ENCODE data around the gene FCGR1A.
"Not testable (repeated sequence)": the region's sequence is repeated elsewhere in the genome, so short reads cannot be mapped to it uniquely, and the experiment has no call there.

The FCGR1A gene

DNA sequence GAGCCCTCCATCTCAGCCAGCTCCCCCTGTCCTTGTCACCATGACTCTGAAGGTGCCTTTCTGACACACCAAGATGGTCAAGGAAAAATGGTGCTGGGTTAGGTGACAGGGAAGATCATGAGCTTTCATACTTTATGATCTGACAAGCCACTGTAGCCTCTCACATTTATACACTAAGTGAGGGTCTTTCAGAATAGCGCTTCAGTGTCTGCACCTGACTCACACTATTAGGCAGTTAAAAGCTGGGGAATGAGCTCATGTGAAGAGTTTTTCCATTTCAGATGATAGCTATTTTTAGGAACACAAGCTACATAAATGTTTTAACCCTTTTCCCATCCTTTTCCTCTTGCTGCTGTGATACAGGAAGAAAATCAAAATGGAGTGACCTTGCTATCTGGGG is 4.2 kb upstream of the FCGR1A start:
- DNase-seq = not testable (repeated sequence)

DNA sequence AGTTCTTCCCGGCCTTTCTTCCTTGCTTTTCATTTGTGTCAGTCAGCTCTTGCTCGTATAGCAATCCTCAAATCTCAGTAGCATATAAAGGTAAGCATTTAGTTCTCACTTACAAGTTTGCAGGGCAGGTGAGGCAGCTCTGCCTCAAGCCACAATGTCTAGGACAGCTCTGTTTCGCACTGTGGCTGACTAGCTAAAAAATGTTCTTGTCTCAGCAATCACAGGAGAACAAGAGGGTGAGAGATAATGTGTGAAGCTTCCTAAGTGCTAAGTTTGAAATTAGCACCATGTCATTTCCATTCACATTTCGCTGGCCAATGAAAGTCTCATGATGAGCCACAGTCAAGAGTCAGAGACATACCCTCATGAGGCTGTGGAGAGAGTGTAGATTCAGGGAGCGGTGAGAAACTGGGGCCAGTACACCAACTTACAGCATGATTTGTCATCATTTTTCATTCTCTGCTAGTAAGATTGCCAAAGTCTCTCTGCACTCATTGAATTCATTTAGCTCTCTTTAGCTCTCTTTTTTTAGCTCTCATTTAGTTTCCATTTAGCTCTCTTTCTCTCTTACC is 995 bp upstream of the FCGR1A start:
- not testable (repeated sequence) for DNase-seq

- not testable (repeated sequence) for DNase-seq
These were observed 795 bp downstream of the FCGR1A start for GRCh38 chr1:149783289-149783688.

- not testable (repeated sequence) for DNase-seq
These were observed 1.4 kb downstream of the FCGR1A start for GRCh38 chr1:149783868-149784267.

GRCh38 chr1:149787688-149788451 is 5.4 kb downstream of the FCGR1A start:
- DNase-seq = not testable (repeated sequence)

DNA sequence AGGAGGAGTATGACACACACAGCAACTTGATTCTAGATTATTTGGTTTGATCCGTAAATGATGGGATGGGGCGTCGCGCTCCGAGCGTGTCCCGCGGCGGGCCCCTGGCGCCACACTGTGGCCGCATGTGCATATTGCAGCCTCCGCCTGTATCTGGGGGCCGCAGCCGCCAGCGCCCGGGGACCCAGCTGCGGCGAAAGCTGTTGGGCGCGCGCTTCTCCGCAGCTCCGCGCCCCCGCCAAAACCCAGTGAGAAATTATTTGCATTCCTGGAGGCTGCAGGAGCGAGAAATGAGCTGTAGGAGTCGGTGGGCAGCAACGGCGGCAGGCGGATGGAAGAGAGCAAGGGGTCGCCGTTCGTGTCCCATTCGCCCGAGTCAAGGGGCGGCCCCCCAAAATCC is 10.0 kb downstream of the FCGR1A start:
- DNase-seq = peak; percentile 7

- peak; percentile 41 for DNase-seq
These were observed 10.5 kb downstream of the FCGR1A start for GRCh38 chr1:149792912-149793515.

GRCh38 chr1:149793885-149794284 is 11.4 kb downstream of the FCGR1A start:
- DNase-seq = not testable (repeated sequence)

GRCh38 chr1:149801628-149802027 is 19.1 kb downstream of the FCGR1A start:
- DNase-seq = not testable (repeated sequence)

DNA sequence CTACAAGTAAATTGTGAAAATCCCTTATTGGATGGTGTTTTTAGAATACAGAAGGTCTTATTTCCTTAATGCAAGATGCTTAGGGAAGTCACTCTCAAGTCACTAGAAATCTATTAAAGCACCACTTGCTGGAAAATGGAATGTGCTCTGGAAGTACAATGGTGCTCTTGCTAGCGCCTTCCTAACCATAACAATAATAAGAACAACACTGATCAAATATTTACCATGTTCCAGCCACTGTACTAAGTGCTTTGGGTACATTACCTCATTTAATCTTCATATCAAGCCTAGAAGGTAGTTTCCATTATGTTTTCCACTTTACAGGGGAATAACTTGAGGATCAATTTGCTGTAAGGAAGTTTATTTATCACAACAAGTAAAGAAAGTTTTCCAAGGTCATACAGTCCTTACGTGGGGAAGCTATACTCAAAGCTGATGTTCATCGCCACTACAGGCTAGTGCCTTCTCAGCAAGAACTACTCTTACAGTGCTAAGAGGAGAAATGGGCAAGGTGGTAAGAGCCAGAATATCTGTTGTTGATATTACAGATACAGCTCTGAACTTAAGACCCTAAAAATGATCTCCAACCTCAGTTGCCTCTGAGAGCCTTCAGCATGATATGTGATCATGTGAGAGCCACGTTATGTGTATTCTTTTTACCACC is 22.1 kb downstream of the FCGR1A start:
- DNase-seq = not testable (repeated sequence)

- peak; percentile 2 for DNase-seq
These were observed 28.4 kb downstream of the FCGR1A start for GRCh38 chr1:149810697-149811405.

GRCh38 chr1:149811514-149811889 is 29.0 kb downstream of the FCGR1A start:
- DNase-seq = not testable (repeated sequence)

DNA sequence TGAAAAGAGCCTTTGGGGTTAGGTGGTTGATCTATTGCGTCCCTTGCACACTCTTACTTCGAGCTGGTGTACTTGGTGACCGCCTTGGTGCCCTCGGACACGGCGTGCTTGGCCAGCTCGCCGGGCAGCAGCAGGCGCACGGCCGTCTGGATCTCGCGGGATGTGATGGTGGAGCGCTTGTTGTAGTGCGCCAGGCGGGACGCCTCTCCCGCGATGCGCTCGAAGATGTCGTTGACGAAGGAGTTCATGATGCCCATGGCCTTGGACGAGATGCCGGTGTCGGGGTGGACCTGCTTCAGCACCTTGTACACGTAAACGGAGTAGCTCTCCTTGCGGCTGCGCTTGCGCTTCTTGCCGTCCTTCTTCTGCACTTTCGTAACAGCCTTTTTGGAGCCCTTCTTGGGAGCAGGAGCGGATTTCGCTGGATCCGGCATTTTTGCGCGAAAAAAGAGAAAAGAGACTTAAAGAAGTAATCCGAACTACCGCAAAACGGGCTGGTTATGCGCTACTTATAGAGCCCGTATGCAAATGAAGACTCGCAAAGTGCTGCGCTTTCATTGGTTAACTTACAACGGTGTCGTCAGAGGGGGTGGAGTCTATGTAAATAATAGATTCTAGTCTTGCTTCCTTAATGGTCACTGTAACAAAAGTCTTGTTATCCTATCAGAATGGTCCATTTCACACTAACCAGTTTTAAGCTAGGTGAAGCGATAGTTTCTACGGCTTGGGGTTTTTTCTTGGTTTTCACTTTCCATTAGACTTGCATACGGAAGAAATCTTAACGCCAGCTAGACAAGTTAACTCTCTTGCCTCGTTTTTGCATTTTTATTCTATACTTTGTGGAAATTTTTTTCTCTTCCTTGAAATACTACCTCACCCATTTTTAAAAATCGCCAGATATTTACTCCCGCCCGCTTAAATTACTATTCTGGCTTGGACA is 29.7 kb downstream of the FCGR1A start:
- peak; percentile 79 for DNase-seq

- DNase-seq = peak; percentile 73
These were observed 30.7 kb downstream of the FCGR1A start for GRCh38 chr1:149812893-149813801.

DNA sequence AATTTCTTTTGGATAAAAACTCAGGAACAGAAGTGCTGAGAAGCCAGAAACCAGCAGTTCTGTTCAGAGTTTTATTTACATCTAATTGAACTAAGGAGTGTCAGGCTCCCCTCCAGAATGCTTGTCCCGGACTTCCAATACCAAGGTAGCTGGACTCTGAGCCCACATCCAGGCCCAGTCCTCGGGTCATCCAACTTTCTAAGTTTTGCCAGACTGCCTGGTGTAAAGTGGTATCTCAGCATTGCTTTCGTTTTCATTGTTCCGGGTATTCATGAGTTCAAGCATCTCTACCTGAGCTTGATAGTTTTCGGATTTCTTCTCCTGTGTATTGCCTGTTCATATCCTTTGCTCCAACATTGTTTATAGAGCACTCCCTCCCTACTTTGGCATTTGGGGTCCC is 37.9 kb downstream of the FCGR1A start:
- not testable (repeated sequence) for DNase-seq

DNA sequence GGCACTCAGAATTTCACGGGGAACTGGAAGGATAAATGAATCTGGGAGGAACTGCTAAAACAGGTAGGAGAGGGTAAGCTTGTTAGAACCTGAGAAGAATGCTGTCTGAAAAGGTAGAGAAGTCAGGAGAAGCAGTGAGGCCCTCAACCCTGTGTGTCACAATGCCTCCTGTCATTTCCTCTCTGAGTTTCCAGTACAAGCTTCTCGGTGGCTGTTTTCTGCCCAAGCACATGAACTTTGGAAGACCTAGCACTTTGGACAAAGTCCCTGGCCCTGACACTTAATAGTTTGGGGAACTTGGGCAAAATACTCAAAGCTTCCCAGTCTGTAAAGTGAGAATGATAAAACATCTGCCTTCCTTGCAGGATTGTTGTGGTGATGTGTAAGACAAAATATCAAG is 44.1 kb downstream of the FCGR1A start:
- DNase-seq = not testable (repeated sequence)

DNA sequence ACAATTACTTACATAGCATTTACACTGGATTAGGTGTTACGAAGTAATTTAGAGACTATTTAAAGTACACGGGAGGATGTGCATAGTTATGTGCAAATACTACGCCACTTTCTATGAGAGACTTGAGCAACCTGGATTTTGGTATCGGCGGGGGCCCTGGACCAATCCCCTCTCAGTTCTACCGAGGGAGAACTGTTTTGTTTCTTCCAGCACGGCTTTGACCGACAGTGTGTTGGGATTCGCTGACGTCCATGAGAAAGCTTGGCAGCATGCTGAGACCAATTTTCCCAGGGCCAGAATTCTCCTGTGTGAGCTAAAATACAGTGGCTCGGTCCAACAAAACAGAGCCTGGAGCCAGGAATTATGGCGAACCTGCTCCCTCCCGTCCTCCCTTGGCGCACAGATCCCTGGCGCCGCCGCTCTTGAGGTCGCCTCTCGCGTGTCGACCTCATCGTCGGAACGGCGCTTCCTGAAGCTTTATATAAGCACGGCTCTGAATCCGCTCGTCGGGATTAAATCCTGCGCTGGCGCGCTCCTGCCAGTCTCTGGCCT is 49.3 kb downstream of the FCGR1A start:
- not testable (repeated sequence) for DNase-seq

DNA sequence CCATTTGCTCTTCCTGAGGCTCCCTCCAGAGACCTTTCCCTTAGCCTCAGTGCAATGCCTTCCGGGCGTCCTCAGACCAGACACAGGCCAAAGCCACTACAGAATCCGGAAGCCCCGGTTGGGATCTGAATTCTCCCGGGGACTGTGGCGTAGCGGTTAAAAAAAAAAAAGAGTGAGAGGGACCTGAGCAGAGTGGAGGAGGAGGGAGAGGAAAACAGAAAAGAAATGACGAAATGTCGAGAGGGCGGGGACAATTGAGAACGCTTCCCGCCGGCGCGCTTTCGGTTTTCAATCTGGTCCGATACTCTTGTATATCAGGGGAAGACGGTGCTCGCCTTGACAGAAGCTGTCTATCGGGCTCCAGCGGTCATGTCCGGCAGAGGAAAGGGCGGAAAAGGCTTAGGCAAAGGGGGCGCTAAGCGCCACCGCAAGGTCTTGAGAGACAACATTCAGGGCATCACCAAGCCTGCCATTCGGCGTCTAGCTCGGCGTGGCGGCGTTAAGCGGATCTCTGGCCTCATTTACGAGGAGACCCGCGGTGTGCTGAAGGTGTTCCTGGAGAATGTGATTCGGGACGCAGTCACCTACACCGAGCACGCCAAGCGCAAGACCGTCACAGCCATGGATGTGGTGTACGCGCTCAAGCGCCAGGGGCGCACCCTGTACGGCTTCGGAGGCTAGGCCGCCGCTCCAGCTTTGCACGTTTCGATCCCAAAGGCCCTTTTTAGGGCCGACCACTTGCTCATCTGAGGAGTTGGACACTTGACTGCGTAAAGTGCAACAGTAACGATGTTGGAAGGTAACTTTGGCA is 50.0 kb downstream of the FCGR1A start:
- not testable (repeated sequence) for DNase-seq

- DNase-seq = not testable (repeated sequence)
These were observed 50.6 kb downstream of the FCGR1A start for GRCh38 chr1:149833144-149833543.

Measured in kidney glomerular epithelial cell (primary cell).